GM23248 (cell line): ENCODE results near the gene ATG10.
A peak's percentile ranks its signal among the peaks of the same experiment; 100 is the strongest.

Source experiments
- EZH2 ChIP-seq: fragments of 200-600 bp; sonication (generic); IDR thresholded peaks from 2 replicates; pipeline ENCODE4 v1.6.1; 2018; ENCODE audit warnings: antibody characterized with exemption, mild to moderate bottlenecking; ENCODE audit not compliant: insufficient read depth, poor library complexity, severe bottlenecking
- EZH2phosphoT487 ChIP-seq: fragments of 200-600 bp; sonication (generic); IDR thresholded peaks from 2 replicates; pipeline ENCODE4 v1.6.1; 2018; ENCODE audit warnings: antibody characterized with exemption, moderate library complexity, mild to moderate bottlenecking, low read depth; ENCODE audit not compliant: insufficient read depth

DNA sequence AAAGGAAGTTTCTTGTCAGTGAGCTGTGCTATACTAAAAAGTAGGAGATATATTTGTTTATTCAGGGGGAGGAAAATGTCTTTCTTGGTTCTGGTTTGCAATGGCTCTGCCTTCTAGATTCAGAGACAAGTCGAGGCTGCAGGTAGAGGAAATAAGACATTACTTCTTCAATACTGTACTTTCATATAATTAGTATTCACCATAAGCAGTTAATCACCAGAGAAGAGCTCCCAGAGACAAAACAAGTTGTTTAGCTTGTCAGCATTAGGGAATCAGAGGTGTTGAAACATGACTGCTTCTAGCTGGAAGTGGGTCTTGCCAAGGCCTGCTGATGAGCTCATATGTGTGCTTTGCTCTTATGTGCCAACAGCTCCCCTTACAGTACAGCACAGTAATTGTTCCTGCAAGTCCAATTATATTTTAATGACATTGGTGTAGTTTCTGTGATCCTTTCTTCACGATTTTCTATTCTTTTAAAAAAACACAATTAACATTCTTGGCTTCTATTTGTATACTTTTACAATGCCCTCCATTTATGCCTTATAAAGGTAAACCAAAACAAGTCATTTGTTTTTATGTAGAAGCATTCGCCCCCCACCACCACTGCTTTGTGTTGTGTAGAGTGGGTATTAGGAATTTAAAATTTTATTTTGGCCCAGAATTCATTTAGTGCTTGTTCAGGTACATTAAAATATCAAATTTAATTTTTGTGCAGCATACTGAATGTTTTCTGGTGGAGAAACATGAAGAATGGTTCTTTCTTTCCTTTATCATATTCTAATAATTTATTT is 194.1 kb downstream of the ATG10 start:
- no peak for TF ChIP-seq EZH2
- peak; percentile 87; the same call in 1 of the 2 replicates for TF ChIP-seq EZH2phosphoT487
